GM06990 (cell line): ENCODE measurements around the gene ZFP1.

Experiments used
- DNase-seq: peaks from one replicate; pipeline ENCODE4 v3.0.0-alpha.2; 2011; ENCODE audit not compliant: insufficient read length; ENCODE audit errors: extremely low read depth
- H3K27me3 ChIP-seq: replicated peaks from 2 replicates; pipeline ENCODE4 v1.6.0; 2011; ENCODE audit warnings: low read length; ENCODE audit not compliant: control insufficient read depth, insufficient read depth
- H3K36me3 ChIP-seq: 2 replicates; pipeline ENCODE4 v1.5.1; 2011; ENCODE audit warnings: low read length; ENCODE audit not compliant: control insufficient read depth, insufficient read depth
- H3K4me3 ChIP-seq: replicated peaks from 2 replicates; pipeline ENCODE4 v1.5.1; 2011; ENCODE audit warnings: low read depth, mild to moderate bottlenecking, control low read depth, low read length
- TF ChIP-seq, protein P1 (sequence below): IDR thresholded peaks from 2 replicates; pipeline ENCODE4 v1.5.1; 2011; ENCODE audit warnings: low read length, control low read depth, mild to moderate bottlenecking, inconsistent platforms; ENCODE audit not compliant: insufficient read depth, poor library complexity, severe bottlenecking

The ZFP1 gene

DNA sequence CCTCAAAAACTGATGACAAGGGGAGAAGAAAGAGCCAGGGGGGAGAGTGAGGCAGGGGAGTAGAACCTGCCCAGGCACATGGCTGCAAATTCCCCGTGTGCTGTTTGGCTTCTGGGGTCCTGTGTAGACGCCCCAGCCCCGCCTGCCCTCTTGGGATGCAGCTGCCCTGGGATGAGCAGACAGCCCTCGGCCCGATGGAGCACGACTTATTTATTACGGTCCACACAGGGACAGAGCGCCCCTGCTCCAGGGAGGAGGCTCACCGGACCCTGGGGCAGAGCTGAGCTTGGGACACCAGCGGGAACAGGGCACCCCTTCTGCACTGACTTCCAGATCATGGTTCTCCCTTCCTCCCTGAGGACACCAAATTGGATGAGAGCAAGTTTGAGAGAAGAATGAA lies 40.8 kb upstream of the ZFP1 start:
- no peak for DNase-seq
- Histone ChIP-seq H3K36me3 (no peaks in the 10 kb centered on the region), H3K4me3 (no peak overlapping the region), H3K27me3 (no peaks in the 10 kb centered on the region)
- TF ChIP-seq, protein P1, sequence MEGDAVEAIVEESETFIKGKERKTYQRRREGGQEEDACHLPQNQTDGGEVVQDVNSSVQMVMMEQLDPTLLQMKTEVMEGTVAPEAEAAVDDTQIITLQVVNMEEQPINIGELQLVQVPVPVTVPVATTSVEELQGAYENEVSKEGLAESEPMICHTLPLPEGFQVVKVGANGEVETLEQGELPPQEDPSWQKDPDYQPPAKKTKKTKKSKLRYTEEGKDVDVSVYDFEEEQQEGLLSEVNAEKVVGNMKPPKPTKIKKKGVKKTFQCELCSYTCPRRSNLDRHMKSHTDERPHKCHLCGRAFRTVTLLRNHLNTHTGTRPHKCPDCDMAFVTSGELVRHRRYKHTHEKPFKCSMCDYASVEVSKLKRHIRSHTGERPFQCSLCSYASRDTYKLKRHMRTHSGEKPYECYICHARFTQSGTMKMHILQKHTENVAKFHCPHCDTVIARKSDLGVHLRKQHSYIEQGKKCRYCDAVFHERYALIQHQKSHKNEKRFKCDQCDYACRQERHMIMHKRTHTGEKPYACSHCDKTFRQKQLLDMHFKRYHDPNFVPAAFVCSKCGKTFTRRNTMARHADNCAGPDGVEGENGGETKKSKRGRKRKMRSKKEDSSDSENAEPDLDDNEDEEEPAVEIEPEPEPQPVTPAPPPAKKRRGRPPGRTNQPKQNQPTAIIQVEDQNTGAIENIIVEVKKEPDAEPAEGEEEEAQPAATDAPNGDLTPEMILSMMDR: no peak

DNA sequence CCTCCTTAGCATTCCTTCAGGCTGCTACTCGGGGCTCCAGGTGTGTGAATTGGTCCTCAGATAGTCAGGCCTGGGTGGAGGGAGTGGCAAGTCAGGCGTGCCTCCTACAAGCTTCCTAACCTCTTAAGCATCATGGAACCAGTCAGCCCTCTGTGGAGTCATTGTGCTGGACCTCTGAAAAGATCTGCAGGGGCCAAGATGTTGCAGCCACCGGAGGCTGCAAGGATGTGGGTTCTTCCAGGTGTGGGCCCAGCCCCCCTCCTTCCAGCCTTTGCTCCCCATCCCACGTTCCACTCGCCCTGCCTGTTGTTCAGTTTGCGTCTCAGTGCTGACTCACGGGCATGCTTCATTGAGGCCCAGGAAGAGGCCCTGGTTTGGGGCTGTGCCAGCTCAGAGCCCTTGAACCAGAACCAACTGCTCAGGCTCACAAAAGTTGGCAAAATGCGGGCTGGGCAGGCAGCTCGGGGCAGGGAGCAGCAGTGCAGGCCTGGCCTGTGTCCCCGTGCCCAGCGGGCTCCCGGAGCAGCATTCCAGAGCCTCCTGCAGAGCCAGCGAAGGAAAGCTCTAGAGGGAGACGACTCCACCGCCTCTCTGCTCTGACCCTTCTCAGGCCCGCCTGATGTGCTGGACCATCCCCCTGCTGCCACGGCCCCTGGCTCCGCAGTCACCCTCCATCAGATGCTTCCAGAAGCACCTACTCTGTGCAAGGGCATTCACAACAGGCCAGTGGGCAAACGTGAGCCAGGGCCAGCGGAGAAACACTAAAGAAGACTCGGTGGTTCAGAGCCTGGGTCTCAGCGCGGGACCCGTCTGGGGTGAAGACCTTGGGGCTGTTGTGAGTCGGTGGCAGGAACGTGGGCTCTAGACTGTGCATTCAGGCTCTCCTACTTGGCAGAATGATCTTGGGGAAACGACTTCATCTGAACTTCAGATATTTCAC lies 39.3 kb upstream of the ZFP1 start:
- Histone ChIP-seq H3K4me3 (no peak overlapping the region), H3K27me3 (no peaks in the 10 kb centered on the region), H3K36me3 (no peaks in the 10 kb centered on the region)
- TF ChIP-seq, protein P1: no peak
- DNase-seq: peak; percentile 76

- Histone ChIP-seq H3K4me3 (no peak overlapping the region), H3K27me3 (no peaks in the 10 kb centered on the region)
Measured at GRCh38 chr16:75109732-75110243, 38.5 kb upstream of the ZFP1 start.

DNA sequence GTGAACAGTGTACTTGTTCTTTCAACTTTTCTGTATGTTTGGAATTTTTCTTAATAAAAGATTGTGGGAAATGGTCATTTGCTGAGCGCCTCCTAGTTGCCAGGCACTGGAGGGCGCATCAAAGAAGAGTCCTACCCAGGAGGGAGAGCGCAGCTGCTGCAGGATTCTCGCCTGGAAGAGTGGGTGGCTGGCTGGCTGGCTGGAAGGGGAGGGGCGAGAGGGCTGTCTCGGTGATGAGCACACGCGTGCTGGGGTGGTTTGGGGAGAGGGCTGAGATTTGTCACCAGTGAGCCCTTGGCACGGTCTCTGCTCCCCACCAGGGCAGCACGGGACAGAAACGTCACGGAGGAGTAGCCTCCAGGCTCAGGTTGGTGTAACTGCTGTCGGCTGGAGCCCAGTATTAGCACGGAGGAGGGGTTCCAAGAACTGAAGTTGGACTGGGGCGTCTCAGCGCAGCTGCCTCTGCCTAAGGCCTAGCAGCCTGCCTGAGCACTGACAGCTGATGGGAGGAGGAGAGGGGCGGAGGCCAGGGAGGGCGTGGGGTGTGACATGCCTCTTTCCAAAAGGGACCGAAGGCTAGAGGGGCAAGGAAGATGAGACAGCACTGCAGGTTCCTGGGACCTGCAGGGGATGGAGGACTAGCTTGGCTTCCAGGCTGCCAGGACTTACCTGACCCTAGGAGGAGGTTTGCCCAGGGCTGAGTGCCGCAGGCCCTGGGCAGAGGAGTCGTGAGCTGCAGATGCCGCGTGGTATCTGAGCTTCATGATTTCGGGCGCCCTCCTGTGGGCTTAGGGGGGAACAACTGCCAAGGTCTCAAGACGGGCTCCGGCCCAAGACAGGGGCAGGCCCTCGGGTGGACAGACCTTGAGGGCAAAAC lies 37.4 kb upstream of the ZFP1 start:
- H3K36me3 ChIP-seq: no peaks in the 10 kb centered on the region
- TF ChIP-seq, protein P1: peak; percentile 95
- peak; percentile 83 for DNase-seq
- H3K4me3 ChIP-seq: no peak overlapping the region
- H3K27me3 ChIP-seq: no peaks in the 10 kb centered on the region

More at GRCh38 chr16:75109732-75110243, 38.5 kb upstream of the ZFP1 start:
- no peak for DNase-seq
- TF ChIP-seq, protein P1: peak; percentile 9
- no peaks in the 10 kb centered on the region for H3K36me3 ChIP-seq

DNA sequence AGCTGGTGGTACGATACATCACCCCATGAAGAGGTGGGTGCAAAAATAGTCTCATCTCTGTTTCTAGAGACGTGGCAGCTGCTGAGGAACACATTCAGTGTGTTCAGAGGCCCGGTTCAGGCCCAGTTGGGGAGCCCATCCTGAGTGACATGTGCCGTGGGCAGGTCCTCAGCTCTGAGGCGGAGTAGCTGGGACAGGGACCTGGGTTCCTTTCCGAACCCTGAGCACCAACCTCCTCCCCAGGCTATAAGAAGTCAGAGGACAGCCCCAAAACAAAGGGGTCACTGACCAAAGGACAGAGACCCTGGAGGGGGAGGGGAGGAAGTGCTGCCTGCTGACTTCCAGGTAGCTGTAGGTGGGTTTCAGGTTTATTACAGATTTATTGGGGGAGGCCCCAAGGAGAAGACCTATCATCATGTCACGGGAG lies 36.8 kb upstream of the ZFP1 start:
- no peak overlapping the region for H3K4me3 ChIP-seq
- DNase-seq: no peak

More for the DNA sequence above, 36.8 kb upstream of the ZFP1 start:
- H3K27me3 ChIP-seq: no peaks in the 10 kb centered on the region
- TF ChIP-seq, protein P1: no peak
- no peaks in the 10 kb centered on the region for H3K36me3 ChIP-seq
